ENCODE data around the gene IPMK.

- TF ChIP-seq, protein P1, sequence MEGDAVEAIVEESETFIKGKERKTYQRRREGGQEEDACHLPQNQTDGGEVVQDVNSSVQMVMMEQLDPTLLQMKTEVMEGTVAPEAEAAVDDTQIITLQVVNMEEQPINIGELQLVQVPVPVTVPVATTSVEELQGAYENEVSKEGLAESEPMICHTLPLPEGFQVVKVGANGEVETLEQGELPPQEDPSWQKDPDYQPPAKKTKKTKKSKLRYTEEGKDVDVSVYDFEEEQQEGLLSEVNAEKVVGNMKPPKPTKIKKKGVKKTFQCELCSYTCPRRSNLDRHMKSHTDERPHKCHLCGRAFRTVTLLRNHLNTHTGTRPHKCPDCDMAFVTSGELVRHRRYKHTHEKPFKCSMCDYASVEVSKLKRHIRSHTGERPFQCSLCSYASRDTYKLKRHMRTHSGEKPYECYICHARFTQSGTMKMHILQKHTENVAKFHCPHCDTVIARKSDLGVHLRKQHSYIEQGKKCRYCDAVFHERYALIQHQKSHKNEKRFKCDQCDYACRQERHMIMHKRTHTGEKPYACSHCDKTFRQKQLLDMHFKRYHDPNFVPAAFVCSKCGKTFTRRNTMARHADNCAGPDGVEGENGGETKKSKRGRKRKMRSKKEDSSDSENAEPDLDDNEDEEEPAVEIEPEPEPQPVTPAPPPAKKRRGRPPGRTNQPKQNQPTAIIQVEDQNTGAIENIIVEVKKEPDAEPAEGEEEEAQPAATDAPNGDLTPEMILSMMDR (IDR thresholded peaks at IDR 0.05), result peak; percentile 17 to 49 (median 23)
- no peak for TF ChIP-seq EP300 (IDR thresholded peaks at IDR 0.05)
- TF ChIP-seq POLR2AphosphoS5 (IDR thresholded peaks at IDR 0.05), result no peak
Observed at GRCh38 chr10:58152673-58153263, 114.9 kb downstream of the IPMK start.
